CD14-positive monocyte (primary cell): Measurements from ENCODE around the gene PRKX. TPM values are rescaled to one million over a fixed set of nuclear protein-coding genes. Genes with fewer than 3 reads are reported as not detected.

ENCODE experiments used
- DNase-seq, 3 donors: peaks; one replicate each; pipeline ENCODE4 v3.0.0-alpha.2; 2011 to 2022
- H2AFZ ChIP-seq: 2 replicates; pipeline ENCODE4 v1.6.0; 2012; ENCODE audit warnings: mild to moderate bottlenecking, low read depth, low read length, inconsistent platforms; ENCODE audit not compliant: insufficient read depth, poor library complexity, severe bottlenecking
- H3K27ac ChIP-seq, 2 donors: 1 replicate in 1 of 2; 2 replicates in 1 of 2; pipeline ENCODE4 v1.5.1; 2012 to 2013; ENCODE audit warnings: low read length in 2 of 2, control low read depth in 1 of 2, inconsistent platforms in 1 of 2, low read depth in 1 of 2, mild to moderate bottlenecking in 1 of 2
- H3K27me3 ChIP-seq, 2 donors: one replicate each; pipeline versions ENCODE4 v1.6.0 to v1.6.1; 2011 to 2013; ENCODE audit warnings: low read length in 2 of 2; ENCODE audit not compliant: control insufficient read depth in 2 of 2, insufficient read depth in 2 of 2
- H3K36me3 ChIP-seq, 2 donors: replicated peaks in 1 of 2; 1 replicate in 1 of 2; 2 replicates in 1 of 2; pipeline versions ENCODE4 v1.5.1 to v1.6.1; 2012 to 2013; ENCODE audit warnings: low read length in 2 of 2, control low read depth in 1 of 2, inconsistent platforms in 1 of 2, mild to moderate bottlenecking in 1 of 2; ENCODE audit not compliant: insufficient read depth in 2 of 2, control insufficient read depth in 1 of 2
- H3K4me1 ChIP-seq, 2 donors: 1 replicate in 1 of 2; 2 replicates in 1 of 2; pipeline versions ENCODE4 v1.5.1 to v1.6.1; 2012 to 2013; ENCODE audit warnings: low read length in 2 of 2, control low read depth in 1 of 2, inconsistent platforms in 1 of 2, mild to moderate bottlenecking in 1 of 2, moderate library complexity in 1 of 2; ENCODE audit not compliant: insufficient read depth in 2 of 2, control insufficient read depth in 1 of 2
- H3K4me2 ChIP-seq: replicated peaks from 2 replicates; pipeline ENCODE3; 2012; ENCODE audit warnings: low read length, moderate library complexity, mild to moderate bottlenecking; ENCODE audit not compliant: poor library complexity, severe bottlenecking; ENCODE audit errors: extremely low read depth
- H3K4me3 ChIP-seq, 3 experiments: fragments of 200-600 bp in 1 of 3; sonication (generic) in 1 of 3; replicated peaks in 1 of 3; 1 replicate in 2 of 3; 2 replicates in 1 of 3; pipeline ENCODE4 v1.5.1; 2011 to 2013; ENCODE audit warnings: low read length in 3 of 3, mild to moderate bottlenecking in 3 of 3, control low read depth in 2 of 3, low read depth in 2 of 3, inconsistent platforms in 1 of 3, moderate library complexity in 1 of 3
- H3K79me2 ChIP-seq: 2 replicates; pipeline ENCODE4 v1.6.0; 2012; ENCODE audit warnings: mild to moderate bottlenecking, control low read depth, inconsistent platforms, low read length, moderate library complexity; ENCODE audit not compliant: insufficient read depth
- H3K9ac ChIP-seq: 2 replicates; pipeline ENCODE4 v1.6.0; 2017; ENCODE audit warnings: low read length, mild to moderate bottlenecking; ENCODE audit not compliant: insufficient read depth, poor library complexity, severe bottlenecking
- H3K9me3 ChIP-seq, 2 donors: replicated peaks in 1 of 2; 1 replicate in 1 of 2; 2 replicates in 1 of 2; pipeline versions ENCODE4 v1.5.1 to v1.6.1; 2012 to 2013; ENCODE audit warnings: low read length in 2 of 2, control low read depth in 1 of 2; ENCODE audit not compliant: control insufficient read depth in 1 of 2, insufficient read depth in 1 of 2
- H4K20me1 ChIP-seq: 2 replicates; pipeline ENCODE4 v1.6.0; 2012; ENCODE audit warnings: mild to moderate bottlenecking, low read length, control low read depth, moderate library complexity; ENCODE audit not compliant: insufficient read depth
- H3K27ac Mint-ChIP-seq, 7 donors: one replicate each; pipeline ENCODE4 v1.8.0; 2020; ENCODE audit warnings: mild to moderate bottlenecking in 7 of 7, mixed read lengths in 7 of 7, moderate library complexity in 6 of 7, inconsistent platforms in 2 of 7
- H3K27me3 Mint-ChIP-seq, 3 donors: one replicate each; pipeline ENCODE4 v1.8.0; 2021 to 2022; ENCODE audit warnings: low read depth in 3 of 3, mild to moderate bottlenecking in 3 of 3, mixed read lengths in 3 of 3, moderate library complexity in 3 of 3, inconsistent platforms in 1 of 3
- H3K36me3 Mint-ChIP-seq, 2 donors: one replicate each; pipeline ENCODE4 v1.8.0; 2020; ENCODE audit warnings: mixed read lengths in 2 of 2, inconsistent platforms in 1 of 2, mild to moderate bottlenecking in 1 of 2
- H3K4me1 Mint-ChIP-seq: one replicate; pipeline ENCODE4 v1.8.0; 2020; ENCODE audit warnings: mild to moderate bottlenecking, mixed read lengths
- H3K4me3 Mint-ChIP-seq, 2 donors: one replicate each; pipeline ENCODE4 v1.8.0; 2020; ENCODE audit warnings: mild to moderate bottlenecking in 2 of 2, mixed read lengths in 2 of 2, moderate library complexity in 1 of 2
- H3K9me3 Mint-ChIP-seq, 7 donors: one replicate each; pipeline ENCODE4 v1.8.0; 2020 to 2022; ENCODE audit warnings: mixed read lengths in 7 of 7, mild to moderate bottlenecking in 6 of 7, moderate library complexity in 6 of 7, inconsistent platforms in 2 of 7
- WGBS: methylation state at CpG from one replicate; pipeline ENCODE4 v1.1.5; 2013; ENCODE audit warnings: missing lambda C conversion rate; ENCODE audit not compliant: insufficient coverage; 5-methylcytosine and 5-hydroxymethylcytosine counted together
- intact Hi-C, 2 donors: fragments of 100-400 bp; cut with micrococcal nuclease; formaldehyde crosslinking; loops; one replicate each; pipeline versions ENCODE4 v1.15.0 to v1.15.1; 2023
- polyA plus RNA-seq, 3 donors: library from polyadenylated mRNA; depleted of rRNA in 1 of 3; unstranded in 2 of 3; stranded (reverse) in 1 of 3; fragments of 300-500 nt in 2 of 3; fragments of >200 nt in 1 of 3; fragmentation: Illumina TruSeq in 2 of 3; gene quantifications; 1 replicate in 2 of 3; 2 replicates in 1 of 3; pipeline ENCODE4 v1.2.3, GENCODE V29; 2012 to 2021
- TF ChIP-seq, protein P1 (sequence below): fragments of 200-600 bp; IDR thresholded peaks from one replicate; pipeline ENCODE4 v1.8.0; 2022; ENCODE audit warnings: antibody characterized with exemption, mild to moderate bottlenecking

Gene PRKX
- polyA plus RNA-seq, 3 donors: 41.6 to 47.0 (median 46.2) TPM

DNA sequence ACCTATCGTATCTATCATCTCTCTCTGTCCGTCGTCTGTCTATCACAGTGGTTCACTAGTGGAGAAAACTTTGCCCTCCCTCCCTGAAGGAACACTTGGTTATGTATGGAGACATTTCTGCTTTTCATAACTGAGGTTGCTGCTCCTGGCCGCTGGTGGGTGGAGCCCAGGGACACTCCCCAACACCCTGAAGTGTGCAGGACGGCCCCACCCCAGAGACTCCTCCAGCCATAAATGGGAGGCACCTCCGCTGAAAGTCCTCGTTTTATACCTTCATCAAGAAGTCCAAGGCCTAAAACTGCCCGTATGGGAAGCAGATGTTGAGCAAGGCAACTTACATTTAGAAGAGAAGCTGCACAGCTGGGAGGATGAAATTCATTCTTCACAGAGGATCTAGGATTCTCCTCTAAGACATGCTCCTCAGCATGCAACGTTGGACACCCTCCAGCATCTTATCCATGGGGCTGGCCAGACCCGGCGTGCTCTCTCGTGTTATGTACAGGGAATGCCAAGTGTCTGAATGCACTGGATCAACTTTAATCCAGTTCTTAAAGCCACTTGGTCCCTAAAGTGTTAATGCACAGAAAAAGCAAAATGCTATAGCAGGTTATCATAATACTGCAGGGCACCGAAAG, 43.5 kb downstream of the PRKX start:
- intact Hi-C loops: no loop called here
- H3K4me2 ChIP-seq: no peak overlapping the region
- Mint-ChIP-seq H3K36me3 (peaks cover 47 to 77% of the 10 kb centered on the region in 2 donors), H3K4me1 (peaks cover under 1% of the 10 kb centered on the region), H3K27me3 (peaks cover 0 to 2% (median 0%) of the 10 kb centered on the region in 3 donors), H3K9me3 (peaks cover 0 to 4% (median 0%) of the 10 kb centered on the region in 7 donors), H3K27ac (no peak overlapping the region), H3K4me3 (no peak overlapping the region)
- no peak for DNase-seq
- H3K9ac ChIP-seq: no peak overlapping the region
- no peak overlapping the region for H3K4me3 ChIP-seq
- H3K36me3 ChIP-seq: peaks cover 33 to 62% of the 10 kb centered on the region in 2 donors
- H4K20me1 ChIP-seq: peaks cover 2% of the 10 kb centered on the region
- no peak overlapping the region for H3K27ac ChIP-seq
- H2AFZ ChIP-seq: no peak overlapping the region
- H3K27me3 ChIP-seq: no peaks in the 10 kb centered on the region
- WGBS: 100% methylated on average over 3 of the region's 13 CpGs
- peaks cover under 1% of the 10 kb centered on the region for H3K79me2 ChIP-seq
- H3K4me1 ChIP-seq: no peaks in the 10 kb centered on the region
- TF ChIP-seq, protein P1, sequence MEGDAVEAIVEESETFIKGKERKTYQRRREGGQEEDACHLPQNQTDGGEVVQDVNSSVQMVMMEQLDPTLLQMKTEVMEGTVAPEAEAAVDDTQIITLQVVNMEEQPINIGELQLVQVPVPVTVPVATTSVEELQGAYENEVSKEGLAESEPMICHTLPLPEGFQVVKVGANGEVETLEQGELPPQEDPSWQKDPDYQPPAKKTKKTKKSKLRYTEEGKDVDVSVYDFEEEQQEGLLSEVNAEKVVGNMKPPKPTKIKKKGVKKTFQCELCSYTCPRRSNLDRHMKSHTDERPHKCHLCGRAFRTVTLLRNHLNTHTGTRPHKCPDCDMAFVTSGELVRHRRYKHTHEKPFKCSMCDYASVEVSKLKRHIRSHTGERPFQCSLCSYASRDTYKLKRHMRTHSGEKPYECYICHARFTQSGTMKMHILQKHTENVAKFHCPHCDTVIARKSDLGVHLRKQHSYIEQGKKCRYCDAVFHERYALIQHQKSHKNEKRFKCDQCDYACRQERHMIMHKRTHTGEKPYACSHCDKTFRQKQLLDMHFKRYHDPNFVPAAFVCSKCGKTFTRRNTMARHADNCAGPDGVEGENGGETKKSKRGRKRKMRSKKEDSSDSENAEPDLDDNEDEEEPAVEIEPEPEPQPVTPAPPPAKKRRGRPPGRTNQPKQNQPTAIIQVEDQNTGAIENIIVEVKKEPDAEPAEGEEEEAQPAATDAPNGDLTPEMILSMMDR: no peak
- no peaks in the 10 kb centered on the region for H3K9me3 ChIP-seq

DNA sequence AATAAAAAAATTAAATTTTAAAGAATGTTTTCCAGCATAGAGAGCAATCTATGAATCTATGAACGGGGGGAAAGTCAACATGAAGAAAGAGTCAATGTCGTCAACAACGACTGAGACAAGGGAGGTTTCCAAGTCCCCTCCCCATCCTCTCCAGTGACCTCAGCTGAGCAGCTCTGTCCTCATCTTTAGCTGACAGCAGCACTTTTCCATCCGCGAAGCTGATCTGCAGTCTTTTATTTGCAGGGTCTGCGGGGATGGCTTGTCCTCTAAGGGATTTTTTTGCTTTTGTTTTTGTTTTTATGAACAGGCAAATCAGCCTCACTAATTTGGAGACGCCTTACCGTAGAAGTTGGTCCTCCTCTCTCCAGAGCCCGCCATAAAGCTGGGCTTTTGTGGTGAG, 46.5 kb downstream of the PRKX start:
- Histone ChIP-seq H3K36me3 (peaks cover 19 to 39% of the 10 kb centered on the region in 2 donors), H3K9ac (no peak overlapping the region), H4K20me1 (no peaks in the 10 kb centered on the region), H3K79me2 (no peaks in the 10 kb centered on the region), H3K4me1 (peaks cover 14 to 20% of the 10 kb centered on the region in 2 donors), H3K4me2 (no peak overlapping the region), H3K27me3 (no peaks in the 10 kb centered on the region), H3K4me3 (no peak overlapping the region), H2AFZ (no peak overlapping the region), H3K9me3 (no peaks in the 10 kb centered on the region), H3K27ac (no peak overlapping the region)
- Mint-ChIP-seq H3K4me3 (no peak overlapping the region), H3K27me3 (peaks cover 0 to 2% (median 0%) of the 10 kb centered on the region in 3 donors), H3K4me1 (peaks cover 14% of the 10 kb centered on the region), H3K27ac (peak overlapping the region in 1 of 7 donors; percentile 48), H3K9me3 (no peaks in the 10 kb centered on the region), H3K36me3 (peaks cover 21 to 54% of the 10 kb centered on the region in 2 donors)
- intact Hi-C loops: no loop called here
- TF ChIP-seq, protein P1: no peak
- DNase-seq: no peak
- no CpG with 5 or more reads among the region's 9 CpGs for WGBS
